Epithelial cell of esophagus (primary cell): Measurements from ENCODE around the gene APBB2.

Experiments used
- DNase-seq: peaks from one replicate; pipeline ENCODE4 v3.0.0; 2010; ENCODE audit warnings: low read depth
- H3K4me3 ChIP-seq: 2 replicates; pipeline ENCODE4 v1.5.1; 2011; ENCODE audit warnings: mild to moderate bottlenecking, low read length, control low read depth
- CTCF ChIP-seq: IDR thresholded peaks from 2 replicates; pipeline ENCODE4 v1.5.1; 2011; ENCODE audit warnings: low read depth, mild to moderate bottlenecking, low read length, control low read depth, inconsistent platforms; ENCODE audit not compliant: insufficient read depth; ENCODE audit errors: missing control alignments

Gene APBB2

GRCh38 chr4:40840985-40841571 is 373.3 kb downstream of the APBB2 start:
- no peak overlapping the region for H3K4me3 ChIP-seq
- TF ChIP-seq CTCF = peak; percentile 86
- DNase-seq = peak; percentile 91

DNA sequence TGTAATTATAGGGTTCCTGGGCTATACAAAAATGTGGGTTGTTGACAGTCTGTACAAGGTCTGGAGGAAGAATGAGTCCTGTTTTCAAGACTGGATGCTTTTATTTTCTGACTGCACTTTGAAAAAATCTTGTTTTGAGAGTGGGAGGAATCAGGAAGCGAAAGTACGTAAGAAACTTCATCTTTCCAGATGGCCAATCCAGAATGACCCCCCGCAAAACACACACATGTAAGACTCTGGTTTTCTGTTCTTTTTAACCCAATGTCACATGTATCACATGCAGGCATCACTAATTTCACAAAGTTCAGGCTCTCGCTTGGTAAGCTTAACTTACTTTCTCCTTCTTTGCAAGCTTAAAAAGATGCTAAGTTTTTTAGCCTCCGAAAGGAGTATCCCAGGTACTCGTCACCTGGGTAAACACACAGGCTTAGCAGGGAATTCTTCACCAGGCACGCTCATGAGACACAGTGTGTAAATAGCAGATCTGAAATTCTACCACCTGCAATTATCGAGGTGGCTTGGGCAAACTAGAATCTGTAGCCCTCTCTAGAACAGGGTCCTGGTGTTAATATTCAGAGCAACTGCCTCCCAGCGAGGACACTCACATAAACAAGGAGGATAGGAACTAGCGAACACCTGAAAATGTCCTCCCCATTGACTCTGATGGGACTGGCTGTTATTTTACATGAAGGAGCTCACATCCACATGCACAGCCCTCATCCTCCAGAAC is 373.9 kb downstream of the APBB2 start:
- TF ChIP-seq CTCF = no peak
- no peak for DNase-seq
- H3K4me3 ChIP-seq = no peak overlapping the region

DNA sequence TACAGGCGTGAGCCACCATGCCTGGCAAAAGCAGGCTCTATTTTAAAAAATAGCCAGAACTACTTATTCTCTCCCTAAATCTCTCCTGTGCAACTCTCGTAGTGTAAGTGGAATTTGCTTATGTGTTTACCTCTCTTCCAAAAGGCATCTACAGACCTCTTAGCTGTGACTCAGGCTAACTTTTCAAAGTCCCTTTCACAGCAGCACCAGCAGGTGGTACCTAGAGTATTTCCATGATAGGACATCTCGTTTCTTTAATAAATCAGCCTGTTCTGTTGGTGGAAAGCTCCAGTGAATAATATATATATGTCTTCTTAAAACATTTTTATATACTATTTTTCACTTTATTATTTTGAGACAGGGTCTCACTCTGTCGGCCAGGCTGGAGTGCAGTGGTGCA is 375.6 kb downstream of the APBB2 start:
- peak; percentile 6 for TF ChIP-seq CTCF
- no peak overlapping the region for H3K4me3 ChIP-seq
- DNase-seq = no peak

DNA sequence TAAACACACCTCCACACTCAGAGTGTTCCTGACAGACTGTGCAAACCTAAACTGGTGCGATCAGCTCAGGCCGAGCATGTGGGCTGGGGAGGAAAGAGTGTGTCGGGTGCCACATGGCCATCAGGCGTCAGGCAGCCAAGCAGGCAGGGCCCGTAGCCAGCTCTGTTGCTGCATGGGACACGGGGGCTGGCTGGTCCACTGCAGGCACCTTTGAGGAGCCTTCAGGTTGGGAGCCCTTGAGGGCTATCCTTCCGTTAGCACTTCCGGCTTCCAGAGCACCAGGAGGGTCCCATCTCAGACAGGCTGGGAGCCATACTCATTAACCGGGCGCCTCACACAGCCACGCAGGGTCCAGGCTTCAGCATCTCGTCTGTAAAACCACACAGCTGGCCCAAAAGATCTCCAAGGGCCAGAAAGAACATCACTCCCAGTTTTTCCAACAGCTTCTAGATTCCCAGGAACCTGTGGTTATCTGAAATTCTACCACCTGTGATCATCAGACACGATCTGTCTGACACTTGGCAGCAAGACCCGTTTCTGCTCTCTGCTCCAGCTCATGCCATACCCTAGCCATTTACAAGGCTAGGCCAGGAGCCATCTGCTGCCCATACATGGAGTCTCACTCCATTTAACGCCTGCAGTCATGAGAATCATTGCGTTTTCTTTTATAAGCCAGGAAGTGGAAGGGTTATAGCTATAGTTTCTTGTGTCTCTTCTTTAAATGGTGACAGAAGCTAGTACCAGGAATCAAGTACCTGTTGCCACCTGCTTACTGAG is 377.1 kb downstream of the APBB2 start:
- no peak overlapping the region for H3K4me3 ChIP-seq
- TF ChIP-seq CTCF = no peak
- no peak for DNase-seq

DNA sequence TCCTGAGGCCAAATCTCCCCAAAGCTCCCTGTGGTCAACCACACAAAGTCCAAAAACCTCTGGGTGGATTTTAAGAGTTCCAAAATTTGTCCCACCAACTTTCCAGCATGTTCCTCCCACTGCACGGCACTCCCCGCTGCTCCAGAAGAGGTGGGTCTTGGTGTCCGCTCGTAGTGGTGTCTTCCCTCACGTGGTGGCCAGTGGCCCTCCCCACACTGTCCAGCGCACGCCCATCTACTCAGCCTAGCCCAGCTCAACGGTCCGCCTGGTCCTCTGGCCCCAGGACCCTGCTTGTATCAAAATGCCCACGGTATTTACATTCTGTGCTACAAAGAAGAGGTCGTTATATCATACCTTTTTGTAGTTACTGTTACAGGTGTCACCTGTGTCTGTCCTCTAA is 381.1 kb downstream of the APBB2 start:
- no peak for DNase-seq
- no peak overlapping the region for H3K4me3 ChIP-seq
- TF ChIP-seq CTCF = no peak

DNA sequence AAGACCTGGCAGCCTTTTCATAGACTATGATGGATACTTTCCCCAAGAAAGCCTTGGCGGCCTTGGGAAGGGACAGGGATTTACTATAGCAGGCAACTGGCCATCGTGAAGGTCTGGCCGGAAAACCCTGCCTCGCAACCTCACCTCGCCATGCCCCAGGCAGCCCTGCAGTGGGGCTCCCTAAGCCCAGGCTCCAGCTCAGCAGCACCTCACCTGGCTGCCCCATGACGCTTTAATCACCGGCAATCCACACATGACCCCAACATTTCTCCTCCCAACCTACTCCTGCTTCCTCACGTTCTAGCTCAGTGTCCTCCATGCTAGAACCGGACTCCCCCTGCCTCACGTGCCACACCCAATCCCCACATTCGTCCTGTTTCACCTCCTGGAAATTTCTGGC is 382.2 kb downstream of the APBB2 start:
- no peak for TF ChIP-seq CTCF
- no peak overlapping the region for H3K4me3 ChIP-seq
- no peak for DNase-seq
